Panc1 (cell line): ENCODE data around the gene NUDT17. TPM values are rescaled to one million over a fixed set of nuclear protein-coding genes. Genes with fewer than 3 reads are reported as not detected.
A peak's percentile ranks its signal among the peaks of the same experiment; 100 is the strongest.

Experiments used
- ATAC-seq: fragments of 200-7000 bp; cut with Tn5 transposase; 2 replicates; pipeline ENCODE4 v1.9.1; 2020; ENCODE audit warnings: mild to moderate bottlenecking, moderate library complexity
- BruUV-seq: library from RNA; stranded (reverse); fragments of 400-500 nt; replicated peaks from 2 replicates; lab custom pipeline; 2021; lab: Mats Ljungman, UMichigan
- CTCF ChIA-PET: fragments of 300-600 bp; sonication (Branson Sonifier 250); formaldehyde crosslinking; loops from one replicate; lab custom pipeline; 2022; ENCODE audit warnings: antibody characterized with exemption; lab: Charles Lee
- POLR2A ChIA-PET: fragments of 300-600 bp; sonication (Branson Sonifier 250); formaldehyde crosslinking; loops from one replicate; lab custom pipeline; 2022; ENCODE audit warnings: antibody characterized with exemption; lab: Charles Lee
- DNase-seq: peaks from one replicate; pipeline ENCODE4 v3.0.0-alpha.2; 2010; ENCODE audit warnings: low read depth, low spot score
- H3K27ac ChIP-seq: 2 replicates; pipeline ENCODE4 v1.5.1; 2011; ENCODE audit warnings: mild to moderate bottlenecking, low read length, inconsistent platforms
- H3K27me3 ChIP-seq: fragments of 200-500 bp; sonication (Bioruptor generic); 2 replicates; pipeline ENCODE4 v1.6.0; 2014; ENCODE audit warnings: low read length, inconsistent platforms; ENCODE audit not compliant: control insufficient read depth, insufficient read depth
- H3K36me3 ChIP-seq: fragments of 200-500 bp; sonication (Bioruptor generic); 2 replicates; pipeline ENCODE4 v1.5.1; 2014; ENCODE audit warnings: inconsistent platforms, mild to moderate bottlenecking, low read length, moderate library complexity; ENCODE audit not compliant: control insufficient read depth, insufficient read depth
- H3K4me1 ChIP-seq: 2 replicates; pipeline ENCODE4 v1.5.1; 2011; ENCODE audit warnings: inconsistent platforms, mild to moderate bottlenecking, low read length, moderate library complexity; ENCODE audit not compliant: control insufficient read depth, insufficient read depth
- H3K4me3 ChIP-seq, 2 experiments: 2 replicates each; pipeline ENCODE4 v1.5.1; 2011 to 2012; ENCODE audit warnings: low read depth in 2 of 2, low read length in 2 of 2, mild to moderate bottlenecking in 2 of 2, inconsistent platforms in 1 of 2, moderate library complexity in 1 of 2
- H3K9me3 ChIP-seq: fragments of 200-500 bp; sonication (Bioruptor generic); 2 replicates; pipeline ENCODE4 v1.5.1; 2014; ENCODE audit warnings: low read depth, mild to moderate bottlenecking, inconsistent platforms, low read length, moderate library complexity; ENCODE audit not compliant: control insufficient read depth, insufficient read depth
- POLR2AphosphoS5 ChIP-seq: IDR thresholded peaks from 2 replicates; pipeline ENCODE4 v1.6.1; 2012; ENCODE audit warnings: mild to moderate bottlenecking, low read depth, low read length, moderate library complexity
- SIN3A ChIP-seq: IDR thresholded peaks from 2 replicates; pipeline ENCODE4 v1.6.1; 2012; ENCODE audit warnings: low read depth, mild to moderate bottlenecking, low read length, moderate library complexity, borderline replicate concordance; ENCODE audit not compliant: insufficient read depth
- TCF7L2 ChIP-seq: IDR thresholded peaks from 2 replicates; pipeline ENCODE4 v1.6.1; 2011; ENCODE audit warnings: mild to moderate bottlenecking, low read depth, low read length, inconsistent platforms
- in situ Hi-C: cut with HindIII; loops from 2 replicates; pipeline ENCODE4 v1.10.0; 2016; ENCODE audit warnings: low sequenced_read_pairs, low pct_unique_long_range_greater_than_20kb
- intact Hi-C: fragments of 100-400 bp; cut with micrococcal nuclease; formaldehyde crosslinking; loops from one replicate; pipeline ENCODE4 v1.10.0; 2022; ENCODE audit not compliant: unreplicated experiment
- total RNA-seq: library from RNA; stranded (reverse); gene quantifications from one replicate; pipeline ENCODE4 v1.2.1, GENCODE V29; 2021; ENCODE audit not compliant: unreplicated experiment
- TF ChIP-seq, protein P1 (sequence below): fragments of 450-650 bp; IDR thresholded peaks from 2 replicates; pipeline ENCODE4 v1.5.1; 2017; ENCODE audit warnings: mild to moderate bottlenecking
- TF ChIP-seq, protein P2 (sequence below), 2 experiments: IDR thresholded peaks; 2 replicates each; pipeline ENCODE4 v1.6.1; 2011 to 2012; ENCODE audit warnings: low read depth in 2 of 2, control low read depth in 1 of 2, low read length in 1 of 2, mild to moderate bottlenecking in 1 of 2, moderate library complexity in 1 of 2; ENCODE audit not compliant: insufficient read depth in 1 of 2

Gene NUDT17
- total RNA-seq, 1 experiment from 2014 or later: 3.7 TPM

DNA sequence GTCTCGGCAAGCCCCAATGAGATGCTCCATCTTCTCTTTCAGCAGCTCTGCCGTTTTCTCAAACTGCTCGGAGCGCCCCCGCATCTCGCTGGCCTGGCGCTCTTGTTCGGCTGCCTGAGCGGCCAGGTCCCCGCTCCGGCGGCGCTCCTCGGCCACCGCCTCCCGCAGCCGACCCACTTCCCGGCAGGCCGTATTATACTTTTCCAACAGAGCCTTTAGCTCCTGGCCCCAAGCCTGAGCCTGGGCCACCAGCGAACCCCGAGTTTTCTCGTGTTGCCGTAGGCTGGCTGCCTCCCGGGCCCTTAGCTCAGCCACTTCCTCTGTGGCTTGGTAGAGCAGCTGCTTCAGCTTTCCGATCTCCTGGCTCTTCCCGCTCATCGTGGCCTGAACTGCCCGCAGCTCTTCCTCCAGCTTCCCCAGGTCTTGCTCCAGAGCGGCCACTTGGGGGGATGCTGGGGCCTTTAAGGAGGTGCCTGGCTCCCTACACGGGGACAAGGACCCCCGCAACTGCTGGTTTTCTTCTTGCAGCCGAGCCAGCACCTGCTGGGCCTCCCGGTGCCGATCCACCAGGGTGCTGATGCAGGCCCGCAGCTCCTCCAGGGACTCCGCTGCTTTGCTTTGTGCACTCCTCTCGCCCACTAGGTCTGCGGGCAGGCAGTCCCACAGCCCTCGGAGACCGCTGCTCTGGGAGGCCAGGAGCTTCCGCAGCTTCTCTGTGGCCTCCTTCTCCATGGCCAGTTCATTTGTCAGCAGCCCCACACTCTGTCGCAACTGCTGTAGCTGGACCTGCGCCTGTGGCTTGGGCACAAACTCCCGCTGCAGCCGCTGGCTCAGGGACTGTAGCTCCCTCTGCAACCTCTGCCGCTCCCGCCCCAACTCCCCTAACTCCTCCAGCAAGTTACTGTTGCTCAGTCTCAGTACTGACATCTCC is 26.8 kb downstream of the NUDT17 start:
- Histone ChIP-seq H3K27me3 (no peaks in the 10 kb centered on the region; the same call in 1 of the 2 replicates), H3K9me3 (no peaks in the 10 kb centered on the region), H3K27ac (no peak overlapping the region), H3K4me3 (no peak overlapping the region), H3K36me3 (no peaks in the 10 kb centered on the region), H3K4me1 (no peaks in the 10 kb centered on the region)
- BruUV-seq: no TSS peak
- in situ Hi-C loops: no loop called here
- DNase-seq (no peak), ATAC-seq (peak; percentile 30; the same call in 1 of the 2 replicates)
- intact Hi-C loops: no loop called here
- ChIA-PET POLR2A (no interaction called here), CTCF (no interaction called here)
- TF ChIP-seq, protein P1, sequence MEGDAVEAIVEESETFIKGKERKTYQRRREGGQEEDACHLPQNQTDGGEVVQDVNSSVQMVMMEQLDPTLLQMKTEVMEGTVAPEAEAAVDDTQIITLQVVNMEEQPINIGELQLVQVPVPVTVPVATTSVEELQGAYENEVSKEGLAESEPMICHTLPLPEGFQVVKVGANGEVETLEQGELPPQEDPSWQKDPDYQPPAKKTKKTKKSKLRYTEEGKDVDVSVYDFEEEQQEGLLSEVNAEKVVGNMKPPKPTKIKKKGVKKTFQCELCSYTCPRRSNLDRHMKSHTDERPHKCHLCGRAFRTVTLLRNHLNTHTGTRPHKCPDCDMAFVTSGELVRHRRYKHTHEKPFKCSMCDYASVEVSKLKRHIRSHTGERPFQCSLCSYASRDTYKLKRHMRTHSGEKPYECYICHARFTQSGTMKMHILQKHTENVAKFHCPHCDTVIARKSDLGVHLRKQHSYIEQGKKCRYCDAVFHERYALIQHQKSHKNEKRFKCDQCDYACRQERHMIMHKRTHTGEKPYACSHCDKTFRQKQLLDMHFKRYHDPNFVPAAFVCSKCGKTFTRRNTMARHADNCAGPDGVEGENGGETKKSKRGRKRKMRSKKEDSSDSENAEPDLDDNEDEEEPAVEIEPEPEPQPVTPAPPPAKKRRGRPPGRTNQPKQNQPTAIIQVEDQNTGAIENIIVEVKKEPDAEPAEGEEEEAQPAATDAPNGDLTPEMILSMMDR: no peak
- TF ChIP-seq SIN3A: no peak
- TF ChIP-seq TCF7L2: no peak
- TF ChIP-seq, protein P2, sequence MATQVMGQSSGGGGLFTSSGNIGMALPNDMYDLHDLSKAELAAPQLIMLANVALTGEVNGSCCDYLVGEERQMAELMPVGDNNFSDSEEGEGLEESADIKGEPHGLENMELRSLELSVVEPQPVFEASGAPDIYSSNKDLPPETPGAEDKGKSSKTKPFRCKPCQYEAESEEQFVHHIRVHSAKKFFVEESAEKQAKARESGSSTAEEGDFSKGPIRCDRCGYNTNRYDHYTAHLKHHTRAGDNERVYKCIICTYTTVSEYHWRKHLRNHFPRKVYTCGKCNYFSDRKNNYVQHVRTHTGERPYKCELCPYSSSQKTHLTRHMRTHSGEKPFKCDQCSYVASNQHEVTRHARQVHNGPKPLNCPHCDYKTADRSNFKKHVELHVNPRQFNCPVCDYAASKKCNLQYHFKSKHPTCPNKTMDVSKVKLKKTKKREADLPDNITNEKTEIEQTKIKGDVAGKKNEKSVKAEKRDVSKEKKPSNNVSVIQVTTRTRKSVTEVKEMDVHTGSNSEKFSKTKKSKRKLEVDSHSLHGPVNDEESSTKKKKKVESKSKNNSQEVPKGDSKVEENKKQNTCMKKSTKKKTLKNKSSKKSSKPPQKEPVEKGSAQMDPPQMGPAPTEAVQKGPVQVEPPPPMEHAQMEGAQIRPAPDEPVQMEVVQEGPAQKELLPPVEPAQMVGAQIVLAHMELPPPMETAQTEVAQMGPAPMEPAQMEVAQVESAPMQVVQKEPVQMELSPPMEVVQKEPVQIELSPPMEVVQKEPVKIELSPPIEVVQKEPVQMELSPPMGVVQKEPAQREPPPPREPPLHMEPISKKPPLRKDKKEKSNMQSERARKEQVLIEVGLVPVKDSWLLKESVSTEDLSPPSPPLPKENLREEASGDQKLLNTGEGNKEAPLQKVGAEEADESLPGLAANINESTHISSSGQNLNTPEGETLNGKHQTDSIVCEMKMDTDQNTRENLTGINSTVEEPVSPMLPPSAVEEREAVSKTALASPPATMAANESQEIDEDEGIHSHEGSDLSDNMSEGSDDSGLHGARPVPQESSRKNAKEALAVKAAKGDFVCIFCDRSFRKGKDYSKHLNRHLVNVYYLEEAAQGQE (IDR thresholded peaks at IDR 0.05; ENCODE audit: insufficient read depth in 1 of 2, low read depth in 2 of 2, low read length in 1 of 2): no peak
- TF ChIP-seq POLR2AphosphoS5: no peak

DNA sequence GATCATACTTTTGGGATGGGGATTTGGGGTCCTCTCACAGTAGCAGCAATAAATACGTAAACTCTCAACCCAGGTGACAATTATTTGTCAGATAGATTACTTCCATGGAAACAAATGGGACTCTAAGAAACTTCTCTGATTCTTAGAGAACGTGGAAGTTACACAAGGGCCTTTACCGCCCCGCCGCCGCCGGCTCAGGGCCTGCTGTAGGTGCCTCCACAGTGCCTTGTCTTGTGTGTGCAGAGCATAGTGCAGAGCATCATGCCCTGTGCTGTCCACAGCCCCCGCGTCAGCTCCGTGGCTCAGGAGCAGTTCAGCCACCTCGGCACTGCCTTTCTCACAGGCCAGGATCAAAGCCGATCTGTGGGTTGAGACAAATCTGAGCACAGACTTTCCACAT is 29.2 kb downstream of the NUDT17 start:
- intact Hi-C loops (no loop called here), in situ Hi-C loops (no loop called here)
- no peaks in the 10 kb centered on the region for H3K27me3 ChIP-seq
- no peaks in the 10 kb centered on the region for H3K36me3 ChIP-seq
- no peak overlapping the region for H3K4me3 ChIP-seq
- H3K4me1 ChIP-seq: no peaks in the 10 kb centered on the region
- ChIA-PET POLR2A (no interaction called here), CTCF (no interaction called here)
- no peak for DNase-seq
- no peak for ATAC-seq
- no TSS peak for BruUV-seq
- no peak overlapping the region for H3K27ac ChIP-seq
- no peaks in the 10 kb centered on the region for H3K9me3 ChIP-seq
- no peak for TF ChIP-seq SIN3A
- TF ChIP-seq TCF7L2: no peak
- no peak for TF ChIP-seq POLR2AphosphoS5
- TF ChIP-seq, protein P2 (IDR thresholded peaks at IDR 0.05; ENCODE audit: insufficient read depth in 1 of 2, low read depth in 2 of 2, low read length in 1 of 2): no peak
- TF ChIP-seq, protein P1: no peak
